HG03025 (cell line): ENCODE data around the gene CHST12.
"Not testable (repeated sequence)": the region's sequence is repeated elsewhere in the genome, so short reads cannot be mapped to it uniquely, and the experiment has no call there.

ENCODE experiments used
- ATAC-seq: cut with Tn5 transposase; IDR thresholded peaks from one replicate; pipeline ENCODE4 v1.9.1; 2021; ENCODE audit warnings: mild to moderate bottlenecking, moderate library complexity; ENCODE audit not compliant: unreplicated experiment, low FRiP score

Gene CHST12

GRCh38 chr7:2452643-2453270 lies 49.3 kb downstream of the CHST12 start:
- no peak for ATAC-seq

GRCh38 chr7:2453849-2454248 lies 50.4 kb downstream of the CHST12 start:
- ATAC-seq = not testable (repeated sequence)

- ATAC-seq = no peak
Observed at GRCh38 chr7:2459674-2460073, 56.3 kb downstream of the CHST12 start.

GRCh38 chr7:2460188-2460587 lies 56.8 kb downstream of the CHST12 start:
- ATAC-seq = no peak

GRCh38 chr7:2460641-2461040 lies 57.2 kb downstream of the CHST12 start:
- ATAC-seq = no peak

GRCh38 chr7:2461268-2462026 lies 58.0 kb downstream of the CHST12 start:
- ATAC-seq = no peak

GRCh38 chr7:2462731-2463130 lies 59.3 kb downstream of the CHST12 start:
- ATAC-seq = no peak

- ATAC-seq = no peak
Observed at GRCh38 chr7:2465928-2466327, 62.5 kb downstream of the CHST12 start.

- ATAC-seq = no peak
Observed at GRCh38 chr7:2466675-2467074, 63.3 kb downstream of the CHST12 start.

GRCh38 chr7:2468227-2468626 lies 64.8 kb downstream of the CHST12 start:
- ATAC-seq = no peak

- not testable (repeated sequence) for ATAC-seq
Observed at GRCh38 chr7:2469460-2470203, 66.2 kb downstream of the CHST12 start.

- ATAC-seq = no peak
Observed at GRCh38 chr7:2470204-2471021, 67.0 kb downstream of the CHST12 start.

- ATAC-seq = no peak
Observed at GRCh38 chr7:2471022-2471329, 67.6 kb downstream of the CHST12 start.

GRCh38 chr7:2471396-2471795 lies 68.0 kb downstream of the CHST12 start:
- ATAC-seq = no peak

GRCh38 chr7:2472739-2473138 lies 69.3 kb downstream of the CHST12 start:
- ATAC-seq = no peak

- no peak for ATAC-seq
Observed at GRCh38 chr7:2473496-2474180, 70.2 kb downstream of the CHST12 start.

- ATAC-seq = no peak
Observed at GRCh38 chr7:2474224-2474623, 70.8 kb downstream of the CHST12 start.

GRCh38 chr7:2474813-2475677 lies 71.6 kb downstream of the CHST12 start:
- no peak for ATAC-seq

- no peak for ATAC-seq
Observed at GRCh38 chr7:2475678-2476015, 72.2 kb downstream of the CHST12 start.
